Activated CD8-positive, alpha-beta T cell treated with anti-CD3 and anti-CD28 coated beads, Interleukin-2, amount 10 ng/mL, durations not matched to agents 7 days and 5 days (primary cell): ENCODE measurements around the gene PALD1. TPM values are rescaled to one million over a fixed set of nuclear protein-coding genes. Genes with fewer than 3 reads are reported as not detected.

ENCODE experiments used
- ATAC-seq: fragments of 150-1000 bp; cut with Tn5 transposase; one replicate; pipeline ENCODE4 v1.10.0; 2021; ENCODE audit warnings: moderate library complexity
- CTCF ChIA-PET: fragments of 350-600 bp; sonication (Branson Sonifier 250); formaldehyde crosslinking; loops from one replicate; lab custom pipeline; 2021; ENCODE audit warnings: antibody characterized with exemption; lab: Charles Lee
- POLR2A ChIA-PET: fragments of 350-600 bp; sonication (Branson Sonifier 250); formaldehyde crosslinking; loops from one replicate; lab custom pipeline; 2021; ENCODE audit warnings: antibody characterized with exemption; lab: Charles Lee
- DNase-seq: peaks from one replicate; pipeline ENCODE4 v3.0.0-alpha.2; 2020
- H3K27ac Mint-ChIP-seq: one replicate; pipeline ENCODE4 v1.8.0; 2021; ENCODE audit warnings: mild to moderate bottlenecking, mixed read lengths
- H3K27me3 Mint-ChIP-seq: one replicate; pipeline ENCODE4 v1.8.0; 2021; ENCODE audit warnings: low read depth, mixed read lengths
- H3K36me3 Mint-ChIP-seq: one replicate; pipeline ENCODE4 v1.8.0; 2021; ENCODE audit warnings: low read depth, mixed read lengths
- H3K4me1 Mint-ChIP-seq: one replicate; pipeline ENCODE4 v1.8.0; 2021; ENCODE audit warnings: low read depth, mixed read lengths
- H3K4me3 Mint-ChIP-seq: one replicate; pipeline ENCODE4 v1.8.0; 2021; ENCODE audit warnings: mild to moderate bottlenecking, mixed read lengths
- H3K9me3 Mint-ChIP-seq: one replicate; pipeline ENCODE4 v1.8.0; 2022; ENCODE audit warnings: mixed read lengths; ENCODE audit not compliant: insufficient read depth
- total RNA-seq, 2 experiments: library from RNA; stranded (reverse); gene quantifications; one replicate each; pipeline ENCODE4 v1.2.3, GENCODE V29; 2021

PALD1 gene
- total RNA-seq, 2 experiments from 2014 or later, result 6.2 to 6.5 TPM

DNA sequence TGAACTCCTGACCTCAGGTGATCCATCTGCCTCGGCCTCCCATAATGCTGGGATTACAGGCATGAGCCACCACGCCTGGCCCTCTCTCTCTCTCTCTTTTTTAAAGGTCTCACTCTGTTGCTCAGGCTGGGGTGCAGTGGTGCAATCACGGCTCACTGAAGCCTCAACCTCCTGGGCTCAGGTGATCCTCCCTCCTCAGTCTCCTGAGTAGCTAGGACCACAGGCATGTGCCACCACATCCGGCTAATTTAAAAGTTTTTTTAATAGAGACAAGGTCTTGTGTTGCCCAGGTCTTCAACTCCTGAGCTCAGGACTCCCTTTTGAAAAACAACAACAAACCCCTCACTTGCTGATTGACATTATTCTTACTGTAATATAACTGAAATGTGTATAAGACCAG lies 11.6 kb downstream of the PALD1 start:
- DNase-seq (no peak), ATAC-seq (no peak)
- no peak overlapping the region for H3K27ac Mint-ChIP-seq
- H3K36me3 Mint-ChIP-seq, result peaks cover 4% of the 10 kb centered on the region
- H3K9me3 Mint-ChIP-seq, result no peaks in the 10 kb centered on the region
- no peak overlapping the region for H3K4me3 Mint-ChIP-seq
- POLR2A ChIA-PET, result no interaction called here
- peaks cover 31% of the 10 kb centered on the region for H3K4me1 Mint-ChIP-seq
- H3K27me3 Mint-ChIP-seq, result no peaks in the 10 kb centered on the region
- CTCF ChIA-PET, result no interaction called here

DNA sequence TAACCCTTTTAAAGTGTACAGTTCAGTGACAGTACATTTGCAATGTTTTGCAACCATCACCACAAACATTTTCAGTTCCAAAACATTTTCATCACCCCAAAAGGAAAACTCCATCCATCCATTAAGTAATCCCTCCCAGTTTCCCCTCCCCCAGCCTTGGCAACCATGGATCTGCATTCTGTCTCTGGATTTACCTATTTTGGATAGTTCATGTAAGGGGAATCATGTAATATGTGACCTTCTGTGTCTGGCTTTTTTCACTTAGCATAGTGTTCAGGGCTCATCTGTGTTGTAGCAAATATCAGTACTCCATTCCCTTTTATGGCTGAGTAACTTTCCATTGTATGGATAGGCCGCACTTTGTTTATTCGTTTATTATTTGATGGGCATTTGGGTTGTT lies 13.0 kb downstream of the PALD1 start:
- ChIA-PET POLR2A (no interaction called here), CTCF (no interaction called here)
- ATAC-seq, result no peak
- H3K27ac Mint-ChIP-seq, result peak overlapping the region; percentile 23
- DNase-seq, result no peak
- no peak overlapping the region for H3K4me3 Mint-ChIP-seq
- H3K27me3 Mint-ChIP-seq, result no peaks in the 10 kb centered on the region
- peaks cover 45% of the 10 kb centered on the region for H3K4me1 Mint-ChIP-seq
- no peaks in the 10 kb centered on the region for H3K9me3 Mint-ChIP-seq
- H3K36me3 Mint-ChIP-seq, result no peaks in the 10 kb centered on the region

DNA sequence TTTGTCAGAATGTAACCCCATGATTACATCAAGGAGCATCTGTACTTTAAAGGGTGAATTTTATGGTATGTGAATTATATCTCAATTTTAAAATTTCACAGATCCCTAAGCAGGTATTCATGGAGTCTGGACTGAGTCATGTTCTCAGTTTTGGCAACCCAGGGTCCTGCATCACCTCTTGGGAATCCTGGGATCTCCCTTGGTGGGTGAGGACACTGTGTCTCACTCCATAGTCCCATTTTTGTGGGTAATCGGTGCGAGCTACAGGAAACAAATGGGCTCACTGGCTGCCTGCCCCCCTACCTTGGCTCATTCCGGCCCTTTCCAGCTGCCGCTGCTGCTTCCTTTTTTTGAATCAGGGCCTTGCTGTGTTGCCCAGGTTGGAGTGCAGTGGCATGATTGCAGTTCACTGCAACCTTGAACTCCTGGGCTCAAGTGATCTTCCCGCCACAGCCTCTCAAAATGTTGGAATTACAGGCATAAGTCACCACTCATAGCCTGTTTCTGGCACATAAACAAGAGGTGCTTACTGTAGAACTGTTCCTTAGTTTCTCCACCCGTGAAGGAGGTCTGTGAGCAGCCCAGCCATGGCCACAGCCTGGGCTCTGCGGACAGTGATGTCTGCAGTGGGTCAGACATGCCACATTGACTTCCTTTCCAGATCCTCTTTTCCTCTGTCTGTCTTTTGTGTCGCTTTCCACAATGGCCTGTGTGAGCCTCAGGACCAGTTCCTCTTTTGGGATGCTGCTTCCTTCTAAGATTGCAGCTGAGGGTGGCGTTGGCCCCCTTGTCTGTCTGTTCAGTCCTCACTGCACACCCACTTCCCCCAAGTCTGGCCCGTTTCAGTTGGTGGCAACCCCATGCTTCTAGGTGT lies 14.5 kb downstream of the PALD1 start:
- no peaks in the 10 kb centered on the region for H3K36me3 Mint-ChIP-seq
- no peak overlapping the region for H3K4me3 Mint-ChIP-seq
- H3K4me1 Mint-ChIP-seq, result peaks cover 48% of the 10 kb centered on the region
- no peaks in the 10 kb centered on the region for H3K27me3 Mint-ChIP-seq
- ChIA-PET CTCF (interaction anchor here (1.6 to 1.9 kb wide), 2 partner anchors 12 to 16 kb away, joined by 5 to 8 read pairs; no protein-coding TSS in a partner anchor), POLR2A (interaction anchor here (1.9 kb wide), 1 partner anchor 16 kb away, joined by 8 read pairs; no protein-coding TSS in a partner anchor)
- DNase-seq (no peak), ATAC-seq (no peak)
- H3K27ac Mint-ChIP-seq, result peak overlapping the region; percentile 83
- H3K9me3 Mint-ChIP-seq, result no peaks in the 10 kb centered on the region

DNA sequence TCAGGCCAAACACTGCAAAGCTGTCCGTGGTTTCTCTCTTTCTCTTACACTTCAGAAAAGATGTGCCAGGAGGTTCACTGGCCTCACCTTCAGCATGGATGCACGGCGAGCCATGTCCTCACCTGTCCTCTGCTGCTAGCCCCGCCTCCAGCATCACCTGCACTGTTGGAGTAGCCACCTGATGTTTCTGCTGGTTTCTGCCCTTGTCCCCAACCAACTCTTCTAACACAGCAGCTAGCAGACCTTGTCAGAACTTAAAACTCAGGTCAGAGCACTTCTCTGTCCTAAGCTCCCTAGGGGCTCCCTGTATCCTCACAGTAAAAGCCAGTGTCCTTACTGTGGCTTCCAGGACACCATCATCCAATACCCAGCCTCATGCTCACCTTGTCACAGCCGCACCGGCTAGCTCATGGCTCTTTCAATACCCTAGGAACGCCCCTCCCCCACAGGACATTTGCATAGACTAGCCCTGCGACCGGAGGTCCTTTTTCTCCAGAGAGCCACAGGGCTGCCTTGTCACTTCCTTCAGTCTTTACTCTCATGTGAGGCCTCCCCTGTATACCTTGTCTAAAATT lies 15.2 kb downstream of the PALD1 start:
- no peaks in the 10 kb centered on the region for H3K9me3 Mint-ChIP-seq
- ChIA-PET POLR2A (interaction anchor here (1.9 kb wide), 1 partner anchor 16 kb away, joined by 8 read pairs; no protein-coding TSS in a partner anchor), CTCF (interaction anchor here (1.6 to 1.9 kb wide), 4 partner anchors 13 to 32 kb away, joined by 5 to 14 read pairs (median 6); no protein-coding TSS in a partner anchor)
- peak overlapping the region; percentile 83 for H3K27ac Mint-ChIP-seq
- H3K36me3 Mint-ChIP-seq, result no peaks in the 10 kb centered on the region
- DNase-seq (peak; percentile 68), ATAC-seq (peak; percentile 40)
- no peaks in the 10 kb centered on the region for H3K27me3 Mint-ChIP-seq
- H3K4me3 Mint-ChIP-seq, result peak overlapping the region; percentile 23
- peaks cover 51% of the 10 kb centered on the region for H3K4me1 Mint-ChIP-seq

DNA sequence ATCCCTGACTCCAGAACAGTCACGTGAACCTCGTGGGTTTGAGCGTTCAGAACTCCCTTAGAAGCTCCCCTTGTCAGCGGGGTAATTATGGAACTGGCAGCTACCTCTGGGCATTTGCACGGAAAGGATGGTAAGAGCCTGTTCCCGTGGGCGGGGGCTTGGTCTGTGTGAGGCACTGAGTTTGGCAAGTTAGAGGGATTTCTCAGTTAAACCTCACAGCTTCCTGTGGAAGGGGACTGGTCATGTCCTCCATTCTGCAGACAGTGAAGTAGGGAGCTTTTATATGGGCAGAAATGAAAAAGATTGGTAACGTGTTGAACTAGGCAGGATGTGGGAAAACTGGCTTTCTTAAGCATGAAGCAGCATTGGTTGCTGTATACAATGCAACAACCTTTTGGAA lies 16.0 kb downstream of the PALD1 start:
- DNase-seq (peak; percentile 60), ATAC-seq (peak; percentile 74)
- H3K4me1 Mint-ChIP-seq, result peaks cover 58% of the 10 kb centered on the region
- H3K4me3 Mint-ChIP-seq, result peak overlapping the region; percentile 27
- peak overlapping the region; percentile 83 for H3K27ac Mint-ChIP-seq
- CTCF ChIA-PET, result interaction anchor here (0.6 to 1.9 kb wide), 5 partner anchors 14 to 244 kb away, joined by 3 to 14 read pairs (median 5); no protein-coding TSS in a partner anchor
- H3K36me3 Mint-ChIP-seq, result no peaks in the 10 kb centered on the region
- H3K9me3 Mint-ChIP-seq, result no peaks in the 10 kb centered on the region
- no peaks in the 10 kb centered on the region for H3K27me3 Mint-ChIP-seq
- POLR2A ChIA-PET, result interaction anchor here (0.6 to 1.9 kb wide), 3 partner anchors 17 to 284 kb away, joined by 3 to 8 read pairs (median 4); no protein-coding TSS in a partner anchor

DNA sequence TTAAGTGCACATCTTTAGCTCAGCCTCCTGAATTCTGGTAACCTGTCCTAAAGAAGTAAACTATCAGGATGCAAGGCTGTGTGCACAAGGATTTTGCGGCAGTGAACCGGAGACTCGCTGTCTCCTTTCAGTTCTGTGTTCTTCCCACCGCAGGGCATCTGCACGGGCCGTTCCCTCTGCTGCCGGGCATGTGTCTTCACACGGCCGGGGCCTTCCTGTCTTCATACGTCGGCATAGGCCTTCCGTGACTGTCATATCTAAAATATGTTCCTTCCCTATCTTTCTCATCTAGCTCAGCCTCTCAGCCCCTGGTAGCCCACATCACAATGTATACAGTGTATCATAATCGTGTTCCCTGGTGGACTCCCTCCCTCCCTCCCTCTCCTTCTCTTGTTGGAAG lies 16.4 kb downstream of the PALD1 start:
- H3K9me3 Mint-ChIP-seq, result no peaks in the 10 kb centered on the region
- peak overlapping the region; percentile 83 for H3K27ac Mint-ChIP-seq
- peak; percentile 36 for DNase-seq
- peaks cover 63% of the 10 kb centered on the region for H3K4me1 Mint-ChIP-seq
- H3K27me3 Mint-ChIP-seq, result no peaks in the 10 kb centered on the region
- ChIA-PET POLR2A (interaction anchor here (0.8 to 1.9 kb wide), 2 partner anchors 18 to 106 kb away, joined by 3 to 8 read pairs; no protein-coding TSS in a partner anchor), CTCF (interaction anchor here (0.6 to 1.9 kb wide), 5 partner anchors 14 to 244 kb away, joined by 3 to 14 read pairs (median 5); no protein-coding TSS in a partner anchor)
- H3K36me3 Mint-ChIP-seq, result no peaks in the 10 kb centered on the region
- ATAC-seq, result peak; percentile 66
- H3K4me3 Mint-ChIP-seq, result peak overlapping the region; percentile 27

DNA sequence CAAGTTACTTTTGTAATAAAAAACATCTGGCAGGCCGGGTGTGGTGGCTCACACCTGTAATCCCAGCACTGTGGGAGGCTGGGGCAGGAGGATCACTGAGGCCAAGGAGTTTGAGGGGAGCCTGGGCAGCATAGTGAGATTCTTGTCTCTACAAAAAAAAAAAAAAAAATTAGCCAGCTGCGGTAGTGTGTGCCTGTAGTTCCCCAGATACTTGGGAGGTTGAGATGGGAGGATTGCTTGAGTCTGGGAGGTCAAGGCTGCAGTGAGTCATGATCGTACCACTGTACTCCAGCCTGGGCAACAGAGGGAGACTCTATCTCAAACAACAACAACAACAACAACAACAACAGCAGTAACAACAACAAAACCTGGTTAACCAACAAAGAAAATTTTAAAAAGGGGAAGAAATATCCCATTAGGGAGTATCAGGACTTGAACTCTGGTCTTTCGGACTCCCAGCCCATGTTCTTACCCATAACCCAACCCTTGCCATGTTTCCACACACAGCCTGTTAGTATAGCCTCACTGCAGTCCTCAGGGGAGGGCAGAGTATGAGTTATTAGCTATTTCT lies 17.2 kb downstream of the PALD1 start:
- Mint-ChIP-seq H3K4me1 (peaks cover 63% of the 10 kb centered on the region), H3K9me3 (no peaks in the 10 kb centered on the region), H3K36me3 (no peaks in the 10 kb centered on the region), H3K4me3 (no peak overlapping the region), H3K27ac (no peak overlapping the region), H3K27me3 (no peaks in the 10 kb centered on the region)
- POLR2A ChIA-PET, result interaction anchor here (0.8 kb wide), 1 partner anchor 106 kb away, joined by 3 read pairs; no protein-coding TSS in a partner anchor
- no peak for DNase-seq
- CTCF ChIA-PET, result interaction anchor here (1.9 kb wide), 1 partner anchor 34 kb away, joined by 14 read pairs; no protein-coding TSS in a partner anchor
- no peak for ATAC-seq

DNA sequence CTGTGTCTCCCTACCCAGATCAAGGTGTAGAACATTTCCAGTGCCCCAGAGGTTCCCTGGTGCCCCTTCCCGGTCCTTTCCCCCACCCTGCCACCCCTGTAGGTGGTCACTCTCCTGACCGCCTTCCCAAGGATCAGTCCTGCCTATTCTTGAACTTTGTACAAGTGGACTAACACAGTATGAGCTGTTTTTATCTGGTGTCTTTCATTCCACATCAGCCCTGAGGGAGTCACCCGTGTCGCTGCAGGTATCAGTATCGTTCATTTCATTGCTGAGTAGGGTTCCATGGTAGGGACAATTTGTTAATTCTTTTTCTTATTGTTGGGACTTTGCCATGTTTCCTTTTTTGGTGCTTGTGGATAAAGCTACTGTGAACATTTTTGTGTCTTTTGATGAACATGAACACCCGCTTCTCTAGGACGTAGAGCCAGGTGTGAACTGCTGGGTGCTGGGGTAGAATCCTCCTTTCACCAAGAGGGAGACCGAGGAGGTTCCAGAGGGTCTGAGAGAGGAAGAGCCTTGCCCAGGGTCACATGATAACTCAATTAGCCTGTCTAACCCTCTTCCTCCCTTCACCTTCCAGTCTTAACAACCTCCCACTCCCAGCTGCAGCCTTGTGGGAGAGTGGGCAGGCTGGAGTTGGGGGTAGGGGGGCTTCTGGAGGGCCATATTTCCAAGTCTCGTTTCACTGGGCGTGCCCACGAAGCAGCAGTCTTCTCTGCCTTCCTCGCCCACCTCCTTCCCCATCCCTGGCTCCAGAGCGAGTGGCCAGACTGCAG lies 18.0 kb downstream of the PALD1 start:
- ATAC-seq (no peak), DNase-seq (no peak)
- Mint-ChIP-seq H3K4me1 (peaks cover 71% of the 10 kb centered on the region), H3K27me3 (no peaks in the 10 kb centered on the region), H3K9me3 (no peaks in the 10 kb centered on the region), H3K36me3 (no peaks in the 10 kb centered on the region), H3K4me3 (no peak overlapping the region), H3K27ac (peak overlapping the region; percentile 9)
- CTCF ChIA-PET, result no interaction called here
- POLR2A ChIA-PET, result no interaction called here

DNA sequence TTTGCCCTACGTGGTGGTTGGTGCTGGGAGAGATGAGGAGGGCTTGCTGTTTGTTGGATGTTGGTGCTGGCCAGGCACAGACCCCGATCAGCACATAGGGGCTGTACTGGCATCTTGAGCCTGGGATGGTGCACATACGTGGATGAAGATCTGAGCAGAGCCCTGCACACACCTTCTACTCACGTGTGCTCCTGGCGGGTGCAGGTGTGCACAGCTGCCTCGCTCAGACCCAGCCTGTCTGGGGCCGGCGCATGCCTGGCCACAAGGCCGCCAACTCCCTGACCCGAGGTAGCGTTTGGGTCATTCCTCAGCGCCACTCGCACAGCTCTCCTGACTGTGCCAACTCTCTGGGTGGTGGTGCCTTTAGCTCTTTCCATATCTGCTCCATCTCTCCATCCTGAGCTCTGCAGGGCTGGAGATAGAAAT lies 18.6 kb downstream of the PALD1 start:
- no peak overlapping the region for H3K27ac Mint-ChIP-seq
- no peaks in the 10 kb centered on the region for H3K27me3 Mint-ChIP-seq
- no peak overlapping the region for H3K4me3 Mint-ChIP-seq
- CTCF ChIA-PET, result no interaction called here
- POLR2A ChIA-PET, result no interaction called here
- H3K4me1 Mint-ChIP-seq, result peaks cover 74% of the 10 kb centered on the region
- ATAC-seq (no peak), DNase-seq (no peak)
- H3K36me3 Mint-ChIP-seq, result no peaks in the 10 kb centered on the region
- no peaks in the 10 kb centered on the region for H3K9me3 Mint-ChIP-seq

DNA sequence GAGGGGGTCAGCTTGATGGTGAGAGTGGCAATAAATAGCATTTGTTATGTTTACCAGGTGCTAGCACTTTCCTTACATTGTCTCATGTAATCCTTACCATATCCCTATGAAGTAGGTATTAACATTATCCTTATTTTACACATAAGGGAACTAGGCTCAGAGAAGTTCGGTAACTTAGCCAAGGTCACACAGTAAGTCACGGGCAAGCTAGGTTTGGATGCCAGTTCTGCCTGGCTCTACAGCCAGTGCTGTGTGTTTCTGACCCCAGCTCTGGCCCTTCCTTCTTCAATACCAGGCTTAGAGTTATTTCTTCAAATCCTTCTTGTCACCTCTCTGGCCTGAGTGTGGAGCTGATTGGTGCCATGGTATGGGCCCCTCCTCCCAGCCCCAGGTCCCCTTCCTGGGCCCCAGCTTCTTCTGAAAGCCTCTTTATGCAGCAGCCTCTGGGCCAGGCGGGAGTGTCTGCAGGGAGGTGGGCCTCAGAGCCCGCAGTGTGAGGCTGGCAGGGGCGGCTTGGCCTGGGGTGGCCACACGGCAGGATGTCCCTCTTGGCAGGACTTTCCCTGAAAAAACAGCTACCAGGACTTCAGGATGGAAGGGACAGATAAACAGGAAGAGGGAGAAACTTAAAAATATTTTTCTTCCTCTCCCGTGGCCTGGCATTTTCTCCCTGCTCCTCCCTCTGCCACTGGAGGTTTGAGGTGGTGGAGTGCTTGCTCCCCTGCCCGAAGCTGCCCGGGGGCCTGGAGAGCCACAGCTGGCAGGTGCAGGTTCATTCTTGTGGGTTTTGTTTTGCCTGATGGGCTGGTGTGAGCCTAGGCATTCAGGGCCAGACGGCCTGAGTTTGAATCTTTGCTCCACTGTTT lies 20.6 kb downstream of the PALD1 start:
- Mint-ChIP-seq H3K9me3 (no peaks in the 10 kb centered on the region), H3K27me3 (no peaks in the 10 kb centered on the region), H3K36me3 (no peaks in the 10 kb centered on the region), H3K4me1 (peaks cover 60% of the 10 kb centered on the region), H3K4me3 (no peak overlapping the region), H3K27ac (peak overlapping the region; percentile 41)
- DNase-seq (no peak), ATAC-seq (no peak)
- ChIA-PET POLR2A (interaction anchor here (0.7 kb wide), 1 partner anchor 266 kb away, joined by 3 read pairs; no protein-coding TSS in a partner anchor), CTCF (interaction anchor here (1.9 kb wide), 1 partner anchor 37 kb away, joined by 7 read pairs; no protein-coding TSS in a partner anchor)
